Myocyte (in vitro differentiated cells): Measurements from ENCODE around the gene KRT6C. TPM values are rescaled to one million over a fixed set of nuclear protein-coding genes. Genes with fewer than 3 reads are reported as not detected.
"Not testable (repeated sequence)": the region's sequence is repeated elsewhere in the genome, so short reads cannot be mapped to it uniquely, and the experiment has no call there.

ENCODE experiments used
- DNase-seq: peaks from one replicate; pipeline ENCODE4 v3.0.0-alpha.2; 2012; ENCODE audit warnings: low read depth
- total RNA-seq: library from RNA; depleted of rRNA; stranded (reverse); fragments of >200 nt; gene quantifications from 2 replicates; pipeline ENCODE4 v1.2.3, GENCODE V29; 2014

KRT6C gene
- total RNA-seq, 1 donor from 2014 or later = not detected

DNA sequence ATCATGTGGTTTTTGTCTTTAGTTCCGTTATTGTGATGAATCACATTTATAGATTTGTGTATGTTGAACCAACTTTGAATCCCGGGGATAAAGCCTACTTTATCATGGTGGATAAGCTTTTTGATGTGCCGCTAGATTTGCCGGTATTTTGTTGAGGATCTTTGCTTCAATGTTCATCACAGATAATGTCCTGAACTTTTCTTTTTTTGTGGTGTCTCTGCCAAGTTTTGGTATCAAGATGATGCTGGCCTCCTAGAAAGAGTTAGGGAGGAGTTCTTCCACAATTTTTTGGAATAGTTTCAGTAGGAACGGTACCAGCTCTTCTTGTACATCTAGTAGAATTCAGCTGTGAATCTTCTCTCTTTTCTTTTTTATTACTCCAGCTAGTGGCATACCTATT, 14.7 kb downstream of the KRT6C start:
- DNase-seq = no peak

DNA sequence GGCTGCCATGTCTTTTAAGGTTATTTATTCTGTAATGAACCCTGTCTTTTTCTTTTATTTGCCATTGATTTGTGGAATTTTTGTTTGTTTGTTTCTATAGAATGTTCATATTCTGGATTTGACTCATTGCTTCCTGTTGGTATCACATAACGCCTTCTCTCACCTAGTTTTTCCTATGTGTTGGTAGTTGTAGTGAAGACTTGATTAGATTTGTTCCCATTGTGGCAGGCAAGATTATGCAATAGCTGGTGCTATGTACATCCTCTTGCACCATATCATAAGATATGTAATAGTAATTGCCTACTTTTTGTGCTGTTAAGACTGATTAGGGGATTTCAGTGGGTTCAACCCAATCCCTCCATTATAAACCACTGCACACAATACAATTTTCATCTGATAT, 17.8 kb downstream of the KRT6C start:
- DNase-seq = no peak

DNA sequence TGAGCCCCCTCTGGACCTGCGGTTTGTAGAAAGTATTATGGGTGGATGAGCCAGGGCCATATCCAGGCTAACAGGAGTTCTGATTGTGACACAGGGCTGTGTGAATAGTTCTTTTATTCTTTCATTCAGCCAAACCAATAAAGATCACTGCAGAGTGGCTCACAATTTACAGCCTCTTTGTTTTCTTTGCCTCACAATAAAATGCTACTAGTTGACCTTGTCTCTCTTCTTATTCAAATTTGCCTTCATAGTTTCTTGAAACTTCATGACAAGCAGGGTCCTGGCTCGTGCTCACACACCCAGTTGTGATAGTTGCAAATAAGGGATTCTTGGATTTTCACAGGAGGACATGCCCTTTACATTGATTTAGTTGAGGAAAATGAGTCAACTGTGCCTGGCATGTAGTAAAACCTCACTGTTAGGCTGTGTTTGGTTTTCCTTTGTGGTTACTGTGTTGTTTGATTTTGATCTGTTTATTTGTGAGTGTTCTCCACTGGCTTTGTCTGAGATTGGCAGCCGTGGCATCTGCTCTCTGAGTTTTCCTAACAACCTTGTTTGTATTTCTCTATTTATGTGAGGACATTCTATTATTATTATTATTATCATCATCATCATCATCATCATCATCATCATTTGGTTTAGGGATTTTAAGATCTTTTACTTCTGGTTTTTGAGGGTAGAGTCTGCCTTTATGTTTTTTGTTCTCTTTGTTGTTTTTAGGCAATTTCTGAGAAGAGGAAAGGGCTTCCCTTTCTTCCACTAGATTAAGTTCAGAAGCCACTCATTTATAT, 19.0 kb downstream of the KRT6C start:
- peak; percentile 13 for DNase-seq

DNA sequence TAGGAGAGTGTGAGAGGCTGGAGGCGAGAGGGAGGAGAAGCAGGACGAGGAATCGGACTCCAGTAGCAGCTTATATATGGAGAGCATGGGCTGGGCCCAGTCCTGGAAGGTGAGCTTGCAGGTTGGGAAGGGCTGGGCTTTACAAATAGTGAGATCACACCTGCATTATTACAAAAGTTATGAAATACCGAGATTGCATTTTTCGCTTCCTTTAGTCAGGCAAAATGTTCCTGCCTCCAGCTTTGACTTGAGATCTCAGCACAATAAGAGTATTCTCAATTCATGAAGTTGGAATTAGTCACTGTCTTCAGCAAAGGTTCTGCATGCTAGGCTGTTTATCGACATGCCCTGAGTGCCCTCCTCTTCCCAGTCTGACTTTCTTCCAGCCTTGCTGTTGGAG, 21.5 kb downstream of the KRT6C start, which contains the start of gene KRT6B:
Gene KRT6B (minus strand): TSS at position 46 of the 400 bp plus-strand sequence. CDS start 68 bp downstream, outside the sequence.
- no peak for DNase-seq

DNA sequence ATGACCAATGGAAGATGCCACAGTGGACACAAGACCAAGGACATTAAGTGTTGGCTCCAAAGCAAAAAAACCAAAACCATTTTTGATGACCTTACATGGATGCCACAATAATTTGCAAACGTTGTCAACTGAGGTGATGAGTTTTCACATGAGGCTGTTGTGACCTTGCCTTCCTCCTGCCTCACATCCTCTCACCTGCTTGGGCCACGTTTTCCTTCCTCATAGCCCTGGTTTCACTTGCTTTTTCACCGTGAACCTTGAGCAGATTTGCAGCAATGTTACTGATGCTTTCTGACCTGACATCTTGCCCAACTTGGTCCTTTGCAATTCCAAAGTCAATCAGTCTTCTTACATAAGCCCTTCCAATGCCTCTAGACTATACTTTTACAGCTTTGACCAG, 25.4 kb downstream of the KRT6C start:
- no peak for DNase-seq

DNA sequence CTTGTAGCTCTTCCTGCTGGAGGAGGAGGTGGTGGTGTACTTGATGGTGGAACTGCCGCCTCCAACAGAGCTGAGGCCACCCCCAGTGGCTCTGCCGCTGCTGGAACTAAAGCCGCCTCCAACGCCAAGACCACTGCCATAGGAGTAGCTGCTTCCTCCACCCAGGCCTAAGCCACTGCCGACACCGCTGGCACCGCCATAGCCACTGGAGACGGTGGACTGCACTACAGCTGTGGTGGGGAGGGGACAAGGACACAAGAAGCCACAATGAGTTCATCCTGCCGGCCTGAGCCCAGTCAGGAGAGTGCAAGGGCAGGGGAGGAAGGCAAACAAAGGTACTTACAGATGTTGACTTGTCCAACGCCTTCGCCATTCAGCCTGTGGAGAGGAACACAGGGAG, 26.4 kb downstream of the KRT6C start:
- not testable (repeated sequence) for DNase-seq

DNA sequence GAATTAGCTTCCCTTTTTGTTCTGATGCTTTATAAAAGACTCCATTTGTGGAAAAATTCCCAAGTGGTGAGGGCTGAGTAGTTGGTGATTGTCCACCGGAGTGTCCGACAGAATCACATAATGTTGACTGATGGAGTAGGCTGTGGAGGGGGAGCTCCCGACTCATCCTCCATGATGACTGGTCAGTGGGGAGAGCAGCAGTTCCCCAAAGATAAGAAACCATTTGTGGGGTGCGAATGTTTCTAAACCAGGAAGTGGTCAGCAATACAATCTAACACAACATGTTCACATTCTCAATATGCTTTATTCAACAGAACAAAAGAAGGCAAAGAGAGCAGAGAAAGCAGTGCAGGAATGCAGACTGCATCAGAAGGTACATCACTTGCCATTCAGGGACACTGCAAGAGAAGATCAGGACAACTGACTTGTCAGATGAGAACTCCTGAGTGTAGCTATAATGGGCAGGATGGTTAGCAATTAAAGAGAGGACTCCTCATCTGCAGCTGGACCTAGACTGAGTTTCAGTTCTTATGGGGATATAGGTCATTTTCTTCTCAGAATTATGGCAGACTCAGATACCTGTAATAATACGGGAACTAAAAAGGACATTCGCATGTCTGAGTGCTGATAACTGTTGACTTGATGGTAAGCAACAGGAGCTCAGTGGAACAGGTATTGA, 27.1 kb downstream of the KRT6C start:
- no peak for DNase-seq

DNA sequence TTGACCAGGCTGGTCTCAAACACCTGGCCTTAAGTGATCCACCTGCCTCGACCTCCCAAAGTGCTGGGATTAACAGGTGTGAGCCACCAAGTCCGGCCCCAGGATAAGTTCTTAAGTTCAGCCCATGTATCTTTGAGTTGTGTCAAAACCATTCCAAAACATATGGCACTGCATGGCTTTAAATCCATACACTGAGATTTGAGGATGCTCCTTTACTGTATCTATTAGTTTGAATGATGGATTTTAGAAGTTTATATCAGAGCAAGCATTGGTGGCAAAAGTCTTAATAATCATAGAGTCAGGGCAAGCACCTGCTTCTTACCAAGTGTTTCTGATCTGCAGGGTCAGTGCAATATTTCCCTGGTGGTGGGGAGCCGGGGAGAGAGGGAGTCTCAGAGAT, 27.7 kb downstream of the KRT6C start:
- DNase-seq = no peak

DNA sequence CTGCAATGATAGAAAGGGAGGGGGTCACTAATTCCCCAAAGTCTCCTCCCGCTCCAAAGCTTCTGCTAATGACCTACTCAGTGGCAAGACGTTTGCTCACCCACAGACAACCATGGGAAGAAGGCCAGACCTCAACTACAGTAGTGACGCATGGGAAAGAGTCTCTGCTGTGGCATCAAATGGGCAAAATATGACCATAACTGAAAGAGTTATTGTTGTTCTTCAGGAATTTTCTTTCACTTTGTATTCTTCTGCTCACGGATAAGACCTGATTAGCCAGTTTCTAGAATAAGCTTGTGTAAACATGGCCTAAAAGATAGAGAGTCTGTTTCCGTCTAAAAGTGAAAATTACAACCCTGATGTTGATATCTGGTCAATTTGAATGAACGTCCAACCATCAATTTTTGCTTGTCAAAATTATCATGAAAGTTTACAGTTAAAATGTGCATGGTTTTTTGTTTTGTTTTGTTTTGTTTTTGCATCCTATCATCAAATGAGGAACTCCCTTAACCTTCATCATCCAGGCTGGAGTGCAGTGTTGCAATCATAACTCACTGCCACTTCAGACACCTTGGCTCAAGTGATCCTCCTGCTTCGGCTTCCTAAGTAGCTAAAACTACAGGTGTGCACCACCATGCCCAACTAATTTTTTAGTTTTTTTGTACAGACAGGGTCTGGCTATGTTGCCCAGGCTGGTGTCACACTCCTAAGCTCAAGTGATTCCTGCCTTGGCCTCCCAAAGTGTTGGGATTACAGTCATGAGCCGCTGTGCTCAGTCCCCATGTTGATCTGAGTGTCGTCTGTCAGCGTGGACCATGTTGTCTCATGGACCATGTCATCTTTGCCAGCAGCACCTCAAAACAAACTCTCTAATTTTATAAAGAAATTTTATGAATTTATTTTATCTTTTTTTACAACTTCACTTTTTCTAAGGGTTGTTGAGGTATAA, 28.7 kb downstream of the KRT6C start:
- DNase-seq = no peak

DNA sequence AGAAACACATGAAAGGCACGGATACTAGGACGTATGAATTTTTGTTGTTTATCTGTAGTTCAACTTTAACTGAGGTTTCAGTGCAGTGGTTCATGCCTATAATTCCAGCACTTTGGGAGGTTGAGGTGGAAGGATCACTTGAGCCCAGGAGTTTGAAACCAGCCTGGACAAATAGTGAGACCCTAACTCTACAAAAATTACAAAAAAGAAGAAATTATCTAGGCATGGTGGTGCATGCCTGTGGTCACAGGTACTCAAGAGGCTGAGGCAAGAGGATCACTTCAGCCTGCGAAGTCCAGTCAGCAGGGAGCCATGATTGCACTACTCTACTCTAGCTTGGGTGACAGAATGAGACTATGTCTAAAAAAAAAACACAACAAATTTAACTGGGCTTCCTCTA, 29.6 kb downstream of the KRT6C start:
- no peak for DNase-seq

DNA sequence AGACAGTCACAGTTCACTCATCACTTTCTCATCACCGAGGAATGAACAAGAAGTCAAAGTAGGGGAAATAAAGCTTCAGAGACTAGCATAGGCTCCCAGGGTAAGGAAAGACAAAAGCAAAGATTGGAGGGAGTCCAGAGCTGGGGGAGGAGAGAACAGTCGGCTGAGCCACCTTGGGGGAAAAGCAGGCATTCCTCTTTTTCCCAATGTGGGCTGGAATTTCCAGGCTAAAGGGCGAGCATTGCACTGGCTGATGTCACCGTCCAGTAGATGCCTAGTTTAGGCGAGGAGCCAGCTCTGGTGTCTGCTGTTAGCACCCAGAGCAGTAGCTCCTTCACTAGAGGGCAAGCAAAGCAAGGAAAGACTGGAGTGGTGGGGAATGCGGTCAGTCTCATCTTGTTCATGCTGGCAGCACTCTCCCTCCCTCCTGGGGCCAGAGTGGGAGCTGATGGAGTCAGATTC, 31.0 kb downstream of the KRT6C start:
- peak; percentile 80 for DNase-seq

DNA sequence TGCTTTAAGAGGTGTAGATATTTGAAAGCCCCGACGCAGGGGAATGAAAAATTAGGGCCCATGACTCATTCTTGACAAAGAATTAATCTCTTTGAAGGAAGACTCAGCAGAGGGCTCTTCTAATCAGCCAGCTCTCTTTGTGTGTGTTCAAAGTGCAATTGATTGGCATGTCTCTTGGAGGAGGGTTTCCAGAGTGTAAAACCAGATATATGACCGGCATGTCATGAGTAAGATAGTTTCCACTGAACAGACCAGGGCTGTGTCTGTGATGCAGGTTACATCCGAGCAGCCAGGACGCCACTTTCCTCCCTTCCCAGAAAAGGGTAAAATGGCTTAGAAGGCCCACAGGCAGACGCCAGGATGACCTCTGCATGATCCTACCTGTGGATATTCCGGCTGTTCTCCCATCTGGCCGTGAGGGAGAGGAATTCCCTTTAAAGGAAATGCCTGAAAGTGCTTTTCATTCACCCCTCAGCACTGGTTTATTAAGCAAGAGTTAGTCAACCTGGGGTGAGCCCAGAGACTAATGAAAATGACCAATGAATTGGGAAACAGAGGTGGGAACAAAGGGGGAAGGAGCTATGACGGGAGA, 32.2 kb downstream of the KRT6C start:
- DNase-seq = no peak

DNA sequence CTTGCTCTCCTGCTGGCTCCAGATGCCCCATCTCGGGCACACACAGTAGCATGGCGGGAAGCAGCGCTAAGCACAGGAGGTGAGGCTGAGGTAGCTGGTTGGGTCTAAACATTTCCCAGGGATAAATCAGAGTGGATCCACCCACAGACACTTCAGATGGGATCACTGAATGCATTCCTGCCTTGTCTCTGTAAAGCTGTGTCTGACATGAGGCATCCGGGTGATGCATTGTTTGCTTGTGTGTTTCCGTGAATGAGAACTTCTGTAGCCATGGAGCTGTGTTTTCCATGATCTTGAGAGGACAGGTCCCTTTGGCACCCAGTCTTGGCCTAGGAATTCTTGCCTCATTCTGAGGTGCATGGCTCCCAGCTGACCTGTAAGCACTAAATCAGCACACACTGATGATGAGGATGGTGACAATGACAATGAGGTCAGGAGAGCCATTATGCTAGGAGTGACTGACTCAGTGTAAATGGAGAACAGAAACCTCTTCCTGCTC, 32.7 kb downstream of the KRT6C start:
- no peak for DNase-seq

DNA sequence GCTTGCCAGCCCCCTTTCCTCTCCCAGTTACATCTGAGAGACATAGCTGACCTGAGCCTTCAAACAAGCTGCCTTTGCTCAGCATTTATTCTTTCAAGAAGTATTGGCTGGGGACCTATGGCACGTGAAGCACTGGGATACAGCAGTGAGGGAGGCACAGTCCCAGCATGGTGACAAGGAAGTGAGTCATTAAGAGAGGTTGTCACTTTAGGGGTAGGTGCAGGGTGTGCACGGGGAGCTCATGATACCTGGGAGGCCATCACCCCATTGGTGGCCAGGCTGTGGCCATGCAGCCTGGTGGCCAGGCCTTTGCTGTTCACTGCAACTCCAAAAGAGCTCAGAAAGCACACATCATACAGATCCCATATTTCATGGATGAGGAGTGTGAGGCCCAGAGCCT, 33.8 kb downstream of the KRT6C start:
- no peak for DNase-seq

DNA sequence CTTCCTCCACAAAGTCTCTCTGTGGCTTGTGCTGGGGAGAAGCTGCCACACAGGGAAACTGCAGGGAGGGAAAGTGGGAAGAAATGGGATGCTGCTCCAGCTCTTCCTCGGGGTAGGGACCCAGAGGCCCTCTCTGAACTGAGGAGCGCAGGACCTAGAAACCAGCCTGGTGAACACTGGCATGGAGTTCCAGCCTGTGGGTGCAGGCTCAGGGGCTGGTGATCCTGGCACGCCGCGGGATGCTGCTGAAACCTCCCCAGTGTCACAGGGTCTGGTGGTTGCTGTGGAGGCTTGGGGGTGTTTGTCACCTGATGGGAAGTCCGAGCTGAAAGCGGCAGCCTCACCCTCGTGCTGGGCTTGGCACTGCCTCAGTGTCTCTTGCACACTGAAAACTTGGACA, 34.2 kb downstream of the KRT6C start:
- DNase-seq = no peak

DNA sequence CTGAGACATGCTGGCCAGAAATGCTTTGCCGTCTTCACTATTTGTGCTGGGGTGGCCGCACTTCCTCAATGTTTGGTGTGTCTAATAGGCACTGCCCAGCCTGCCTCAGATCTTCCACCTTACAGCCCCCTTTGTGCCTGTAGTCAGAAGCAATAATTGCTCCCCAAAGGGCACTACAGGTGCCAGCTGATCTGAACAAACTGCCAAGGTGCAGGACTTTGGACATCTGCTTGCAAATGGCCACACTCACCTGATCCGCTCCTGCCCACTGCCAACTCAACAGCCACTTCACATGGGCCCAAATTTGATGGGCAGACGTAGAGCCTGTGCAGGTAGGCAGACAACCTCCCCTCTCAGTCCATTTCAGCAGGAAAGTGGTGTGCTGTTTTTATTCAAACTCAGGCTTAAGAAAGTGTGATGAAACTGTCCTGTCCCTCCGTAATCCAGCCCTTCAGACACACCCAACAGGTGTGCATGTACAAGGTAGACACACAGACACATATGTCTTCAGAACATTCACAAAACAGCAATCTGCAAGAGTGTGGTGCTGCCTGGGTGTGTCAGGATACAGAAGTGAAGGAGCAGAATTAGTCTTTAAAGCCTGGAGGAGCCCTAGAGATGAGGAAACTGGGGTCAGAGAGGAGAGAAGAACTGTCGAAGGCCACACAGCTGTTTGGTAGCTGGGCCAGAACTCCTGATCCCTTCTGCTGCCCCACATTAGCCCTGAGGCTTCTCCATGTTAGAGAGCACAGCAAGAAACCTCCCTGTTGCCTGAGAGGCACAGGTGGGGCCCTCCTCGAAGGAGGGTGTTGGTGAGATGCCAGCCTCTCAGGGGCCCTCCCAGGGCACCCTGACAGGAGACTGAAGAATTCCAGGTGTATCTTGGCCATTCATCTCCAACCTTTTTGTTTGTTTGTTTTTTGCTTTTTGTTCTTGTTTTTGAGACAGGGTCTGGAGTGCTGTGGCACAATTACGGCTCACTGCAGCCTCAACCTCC, 35.0 kb downstream of the KRT6C start:
- no peak for DNase-seq

DNA sequence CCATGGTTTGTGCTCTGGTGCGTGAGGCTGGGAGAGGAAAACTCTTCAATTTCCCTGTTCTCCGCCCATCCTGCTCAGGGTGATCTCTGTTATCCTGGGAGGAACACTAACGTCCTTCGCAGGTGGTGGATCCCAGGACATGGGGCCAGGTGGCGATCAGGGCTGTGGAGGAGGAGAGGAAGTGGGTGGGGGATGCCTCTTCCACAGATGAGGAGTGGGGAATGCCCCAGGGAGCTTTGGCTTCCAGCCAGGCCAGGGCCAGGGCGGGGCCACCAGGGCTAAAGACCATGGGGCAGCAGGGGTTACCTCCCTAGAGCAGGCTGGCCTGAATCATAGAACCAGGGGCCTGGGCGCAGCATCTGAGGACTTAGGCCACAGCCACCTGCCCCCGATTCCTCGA, 36.1 kb downstream of the KRT6C start:
- no peak for DNase-seq

DNA sequence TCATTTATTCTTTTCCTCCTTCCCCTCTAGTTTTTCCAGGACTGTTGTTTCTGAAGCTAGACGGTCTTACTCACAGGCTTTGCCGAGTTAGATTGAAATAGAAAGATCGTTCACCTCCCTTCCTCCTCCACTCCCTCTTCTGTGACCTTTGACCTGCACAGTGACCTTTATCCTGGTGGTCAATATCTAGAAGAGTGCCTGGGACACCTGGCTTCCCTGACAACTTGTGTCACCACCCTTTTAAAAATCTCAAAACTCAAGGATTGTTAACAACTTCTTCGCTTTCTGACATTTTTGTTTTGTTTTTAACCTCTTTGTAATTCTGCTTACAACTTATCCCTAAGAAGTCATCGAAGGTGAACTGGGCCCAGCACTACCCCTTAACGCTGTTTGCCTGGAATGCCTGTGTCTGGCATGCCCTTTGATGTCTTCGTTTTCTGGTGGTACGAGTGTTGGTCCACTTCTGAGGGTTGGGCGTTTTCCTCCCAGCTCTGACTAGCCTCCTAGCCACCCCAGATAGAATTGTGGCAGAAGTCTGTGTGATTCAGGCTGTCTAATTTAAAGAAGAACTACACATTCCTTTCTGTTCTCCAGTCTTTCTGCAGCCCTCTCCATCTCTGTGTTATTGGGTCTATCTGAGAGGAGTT, 36.7 kb downstream of the KRT6C start:
- DNase-seq = no peak
